Measurements from ENCODE around the gene CUTC. TPM values are rescaled to one million over a fixed set of nuclear protein-coding genes. Genes with fewer than 3 reads are reported as not detected.
A peak's percentile ranks its signal among the peaks of the same experiment; 100 is the strongest.

Gene CUTC
- total and polyA plus RNA-seq, 11 donors, result 27.0 to 53.2 (median 38.8) TPM

DNA sequence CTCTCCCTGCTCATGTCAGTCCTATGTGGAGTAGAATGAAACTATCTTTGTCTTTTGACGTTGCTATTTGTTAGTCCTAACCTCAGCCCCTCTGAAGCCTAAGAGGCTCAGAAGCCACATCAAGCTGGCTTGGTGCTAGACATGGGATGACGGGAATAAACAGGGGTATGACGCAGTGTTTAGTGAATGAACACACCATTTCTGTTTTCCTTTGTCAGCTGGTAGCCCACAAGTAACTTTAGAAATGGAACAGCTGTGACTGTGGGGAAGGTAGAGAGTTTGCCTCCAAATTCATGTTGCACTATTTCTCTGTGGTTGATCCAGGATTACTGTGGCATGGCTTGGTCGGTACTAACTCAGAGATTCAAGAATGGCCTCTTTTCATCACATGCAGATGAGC is 31.4 kb upstream of the CUTC start:
- H3K4me1 ChIP-seq, result no peaks in the 10 kb centered on the region
- no peak for TF ChIP-seq POLR2A (IDR thresholded peaks at IDR 0.05)
- TF ChIP-seq, protein P1, sequence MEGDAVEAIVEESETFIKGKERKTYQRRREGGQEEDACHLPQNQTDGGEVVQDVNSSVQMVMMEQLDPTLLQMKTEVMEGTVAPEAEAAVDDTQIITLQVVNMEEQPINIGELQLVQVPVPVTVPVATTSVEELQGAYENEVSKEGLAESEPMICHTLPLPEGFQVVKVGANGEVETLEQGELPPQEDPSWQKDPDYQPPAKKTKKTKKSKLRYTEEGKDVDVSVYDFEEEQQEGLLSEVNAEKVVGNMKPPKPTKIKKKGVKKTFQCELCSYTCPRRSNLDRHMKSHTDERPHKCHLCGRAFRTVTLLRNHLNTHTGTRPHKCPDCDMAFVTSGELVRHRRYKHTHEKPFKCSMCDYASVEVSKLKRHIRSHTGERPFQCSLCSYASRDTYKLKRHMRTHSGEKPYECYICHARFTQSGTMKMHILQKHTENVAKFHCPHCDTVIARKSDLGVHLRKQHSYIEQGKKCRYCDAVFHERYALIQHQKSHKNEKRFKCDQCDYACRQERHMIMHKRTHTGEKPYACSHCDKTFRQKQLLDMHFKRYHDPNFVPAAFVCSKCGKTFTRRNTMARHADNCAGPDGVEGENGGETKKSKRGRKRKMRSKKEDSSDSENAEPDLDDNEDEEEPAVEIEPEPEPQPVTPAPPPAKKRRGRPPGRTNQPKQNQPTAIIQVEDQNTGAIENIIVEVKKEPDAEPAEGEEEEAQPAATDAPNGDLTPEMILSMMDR (IDR thresholded peaks at IDR 0.05), result no peak
- no peaks in the 10 kb centered on the region for H3K9me3 ChIP-seq
- H3K27me3 ChIP-seq, result no peaks in the 10 kb centered on the region
- H3K36me3 ChIP-seq, result peaks cover 0 to 98% (median 88%) of the 10 kb centered on the region in 9 donors
- DNase-seq (no peak), ATAC-seq (no peak)
- H3K4me3 ChIP-seq, result no peak overlapping the region
- H3K27ac ChIP-seq, result no peak overlapping the region
- 92 to 95% (median 94%) methylated on average over 4 of the region's 4 CpGs for WGBS, 4 donors
- intact Hi-C loops (cut with DNase I), result loop anchor here in 4 of 10 donors (10.0 kb wide), 3 partner anchors 76 to 306 kb away; partner anchors contain the start of genes SLC25A28 (in 2 of the 4) and GOT1 (in 1 of the 4)

DNA sequence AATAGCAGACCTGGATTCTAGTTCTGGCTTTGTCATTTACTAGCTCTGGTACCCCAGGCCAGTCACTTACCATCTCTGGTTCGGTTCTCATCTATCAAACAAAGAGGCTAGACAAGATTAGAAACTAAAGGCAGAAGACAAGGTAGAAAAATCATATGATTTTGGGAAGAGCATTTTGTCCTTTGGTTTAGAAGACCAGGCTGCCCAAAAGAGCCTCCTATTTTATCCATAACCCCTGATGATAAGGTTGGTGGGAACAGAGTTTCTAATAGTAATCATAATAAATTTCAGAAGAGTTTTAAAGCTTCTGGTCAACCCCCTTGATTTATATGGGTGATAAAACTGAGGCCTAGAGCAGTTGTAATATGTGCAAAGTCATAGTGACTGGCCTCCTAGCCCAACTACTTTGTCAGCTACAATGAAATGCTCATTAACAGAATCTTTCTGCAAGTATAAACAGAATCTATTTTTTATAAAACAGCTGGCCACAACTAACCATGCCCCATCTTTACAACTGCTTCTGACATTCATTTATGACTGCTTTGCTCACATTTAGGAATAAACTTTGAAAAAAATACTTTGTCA is 23.5 kb upstream of the CUTC start:
- WGBS, 4 donors, result 88 to 95% (median 92%) methylated on average over 1 of the region's 1 CpG
- intact Hi-C loops (cut with DNase I), result loop anchor here in 4 of 10 donors (10.0 kb wide), 3 partner anchors 84 to 314 kb away; partner anchors contain the start of genes SLC25A28 (in 2 of the 4) and GOT1 (in 1 of the 4)
- Histone ChIP-seq H3K27me3 (no peaks in the 10 kb centered on the region), H3K36me3 (peaks cover 0 to 99% (median 68%) of the 10 kb centered on the region in 9 donors), H3K4me1 (peaks cover 0 to 6% (median 0%) of the 10 kb centered on the region in 12 donors), H3K9me3 (no peaks in the 10 kb centered on the region), H3K4me3 (no peak overlapping the region), H3K27ac (peak overlapping the region in 1 of 12 donors; percentile 78)
- no peak for TF ChIP-seq POLR2A (IDR thresholded peaks at IDR 0.05)
- TF ChIP-seq, protein P1 (IDR thresholded peaks at IDR 0.05), result no peak
- ATAC-seq (no peak), DNase-seq (no peak)

DNA sequence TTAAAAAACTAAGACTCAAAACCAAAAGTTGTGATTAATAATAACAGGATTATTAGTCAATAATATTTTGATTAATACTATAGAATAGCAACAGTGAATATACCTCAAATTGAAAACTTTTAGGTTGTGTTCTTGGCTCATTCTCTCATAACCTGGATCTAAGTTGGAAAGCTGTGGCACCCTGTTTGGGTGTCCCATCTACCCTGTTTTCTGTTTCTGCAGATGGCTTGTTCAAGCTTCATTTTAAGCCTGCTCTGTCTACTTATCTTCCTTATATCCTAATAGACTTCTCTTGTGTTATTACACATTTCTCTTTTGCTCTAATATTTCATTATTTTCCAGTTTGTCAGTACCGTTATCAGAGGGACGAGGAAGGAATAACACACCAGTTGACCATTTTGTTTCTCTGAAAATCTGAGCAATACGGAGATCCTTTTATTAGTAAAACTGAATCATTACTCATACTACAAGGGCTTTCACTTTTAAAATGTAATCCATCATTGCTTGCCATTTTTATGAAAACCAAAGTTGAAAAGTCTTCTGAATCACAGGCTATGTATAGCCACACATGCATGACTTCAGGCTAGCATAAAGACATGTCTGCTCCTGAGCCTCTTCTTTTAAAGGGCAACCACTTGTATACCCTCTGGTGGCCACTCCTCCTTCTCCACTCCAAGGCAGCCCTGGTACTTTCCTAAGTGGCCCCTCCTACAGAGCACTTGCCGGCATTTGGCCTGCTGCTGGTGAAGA is 22.4 kb upstream of the CUTC start:
- no peak for TF ChIP-seq POLR2A (IDR thresholded peaks at IDR 0.05)
- TF ChIP-seq, protein P1 (IDR thresholded peaks at IDR 0.05), result no peak
- H3K9me3 ChIP-seq, result no peaks in the 10 kb centered on the region
- intact Hi-C loops (cut with DNase I), result loop anchor here in 8 of 10 donors (2.0 to 10.0 kb wide), 9 partner anchors 77 to 317 kb away; partner anchors contain the start of genes GOT1 (in 3 of the 8) and SLC25A28 (in 3 of the 8)
- peaks cover 0 to 6% (median 0%) of the 10 kb centered on the region in 12 donors for H3K4me1 ChIP-seq
- H3K36me3 ChIP-seq, result peaks cover 0 to 99% (median 68%) of the 10 kb centered on the region in 9 donors
- WGBS, 4 donors, result 55 to 94% (median 59%) methylated on average over 4 of the region's 4 CpGs
- H3K27me3 ChIP-seq, result no peaks in the 10 kb centered on the region
- H3K27ac ChIP-seq, result peak overlapping the region in 1 of 12 donors; percentile 78
- no peak overlapping the region for H3K4me3 ChIP-seq
- DNase-seq (no peak), ATAC-seq (peak in 2 of 4 donors; percentile 61 to 78)
